Measurements from ENCODE around the gene SHANK3. TPM values are rescaled to one million over a fixed set of nuclear protein-coding genes. Genes with fewer than 3 reads are reported as not detected.

SHANK3 gene
- total RNA-seq, 1 donor from 2014 or later: 50.6 TPM

GRCh38 chr22:50626850-50627641 is 45.6 kb upstream of the SHANK3 start:
- peak overlapping the region; percentile 79 for H3K27ac ChIP-seq
- no peak for DNase-seq
- no peaks in the 10 kb centered on the region for H3K9me3 ChIP-seq
- ATAC-seq: peak in 1 of 2 donors; percentile 1
- peaks cover 14% of the 10 kb centered on the region for H3K36me3 ChIP-seq
- no peaks in the 10 kb centered on the region for H3K27me3 ChIP-seq (ENCODE audit: low read depth)
- intact Hi-C loops (cut with DNase I): no loop called here
- TF ChIP-seq CTCF (IDR thresholded peaks at IDR 0.05): no peak
- H3K4me1 ChIP-seq: peaks cover 25% of the 10 kb centered on the region
- H3K4me3 ChIP-seq: peak overlapping the region; percentile 78

GRCh38 chr22:50627642-50628542 is 44.7 kb upstream of the SHANK3 start, which contains the start of gene ARSA:
Gene ARSA, minus strand, starts transcription at chr22:50628152. Its CDS starts 373 bp downstream, at chr22:50627779.
- peaks cover 18% of the 10 kb centered on the region for H3K4me1 ChIP-seq
- intact Hi-C loops (cut with DNase I): no loop called here
- DNase-seq: peak; percentile 92
- peak; percentile 37 for TF ChIP-seq CTCF (IDR thresholded peaks at IDR 0.05)
- H3K27ac ChIP-seq: peak within 1 kb of the TSS; percentile 79
- H3K4me3 ChIP-seq: peak within 1 kb of the TSS; percentile 78
- H3K36me3 ChIP-seq: peaks cover 14% of the 10 kb centered on the region
- H3K9me3 ChIP-seq: no peaks in the 10 kb centered on the region
- H3K27me3 ChIP-seq (ENCODE audit: low read depth): no peaks in the 10 kb centered on the region
- peak; percentile 95 to 96 for ATAC-seq

GRCh38 chr22:50628543-50629134 is 44.0 kb upstream of the SHANK3 start:
- intact Hi-C loops (cut with DNase I): no loop called here
- Histone ChIP-seq H3K4me1 (peaks cover 18% of the 10 kb centered on the region), H3K27me3 (ENCODE audit: low read depth) (no peaks in the 10 kb centered on the region), H3K36me3 (peaks cover 14% of the 10 kb centered on the region), H3K9me3 (no peaks in the 10 kb centered on the region), H3K27ac (peak overlapping the region; percentile 79), H3K4me3 (peak overlapping the region; percentile 78)
- no peak for TF ChIP-seq CTCF (IDR thresholded peaks at IDR 0.05)
- no peak for DNase-seq
- peak; percentile 2 to 4 for ATAC-seq

GRCh38 chr22:50630376-50630775 is 42.2 kb upstream of the SHANK3 start:
- Histone ChIP-seq H3K27me3 (ENCODE audit: low read depth) (no peaks in the 10 kb centered on the region), H3K9me3 (no peaks in the 10 kb centered on the region), H3K36me3 (peaks cover 6% of the 10 kb centered on the region), H3K4me3 (no peak overlapping the region), H3K27ac (no peak overlapping the region), H3K4me1 (peaks cover 18% of the 10 kb centered on the region)
- no peak for TF ChIP-seq CTCF (IDR thresholded peaks at IDR 0.05)
- intact Hi-C loops (cut with DNase I): no loop called here
- ATAC-seq (no peak), DNase-seq (no peak)

- no peaks in the 10 kb centered on the region for H3K36me3 ChIP-seq
- H3K27me3 ChIP-seq (ENCODE audit: low read depth): no peaks in the 10 kb centered on the region
- no peaks in the 10 kb centered on the region for H3K9me3 ChIP-seq
- H3K27ac ChIP-seq: no peak overlapping the region
- no peak for TF ChIP-seq CTCF (IDR thresholded peaks at IDR 0.05)
- H3K4me3 ChIP-seq: no peak overlapping the region
- no peak for ATAC-seq
- no peak for DNase-seq
- peaks cover 3% of the 10 kb centered on the region for H3K4me1 ChIP-seq
- intact Hi-C loops (cut with DNase I): no loop called here
Measured at GRCh38 chr22:50633086-50633485, 39.5 kb upstream of the SHANK3 start.
